Gastrocnemius medialis (tissue), 4 donors: Measurements from ENCODE around the gene LHX3. TPM values are rescaled to one million over a fixed set of nuclear protein-coding genes. Genes with fewer than 3 reads are reported as not detected.

Experiments used
- ATAC-seq, 2 donors: fragments of 150-250 bp; one replicate each; pipeline ENCODE4 v1.9.1; 2016
- DNase-seq, 2 donors: peaks; one replicate each; pipeline ENCODE4 v3.0.0-alpha.2; 2019
- H3K27ac ChIP-seq, 4 donors: fragments of 200-600 bp; sonication (generic); 1 replicate in 1 of 4; 2 replicates in 3 of 4; pipeline ENCODE4 v1.5.1; 2016 to 2018; ENCODE audit warnings: mild to moderate bottlenecking in 2 of 4, moderate library complexity in 1 of 4
- H3K27me3 ChIP-seq, 3 donors: fragments of 200-600 bp; sonication (generic) in 2 of 3; 1 replicate in 1 of 3; 2 replicates in 2 of 3; pipeline versions ENCODE4 v1.5.1 to v1.6.0; 2016 to 2019; ENCODE audit warnings: mild to moderate bottlenecking in 1 of 3, moderate library complexity in 1 of 3
- H3K36me3 ChIP-seq, 2 donors: fragments of 200-600 bp; sonication (generic) in 1 of 2; one replicate each; pipeline ENCODE4 v1.5.1; 2017 to 2018
- H3K4me1 ChIP-seq, 2 donors: fragments of 200-600 bp; sonication (generic) in 1 of 2; one replicate each; pipeline ENCODE4 v1.5.1; 2016 to 2017; ENCODE audit warnings: mild to moderate bottlenecking in 2 of 2
- H3K4me3 ChIP-seq, 4 donors: fragments of 200-600 bp; sonication (generic) in 3 of 4; 1 replicate in 1 of 4; 2 replicates in 3 of 4; pipeline ENCODE4 v1.5.1; 2016 to 2019; ENCODE audit warnings: mild to moderate bottlenecking in 2 of 4
- H3K9me3 ChIP-seq, 3 donors: fragments of 200-600 bp; sonication (generic) in 2 of 3; 1 replicate in 1 of 3; 2 replicates in 2 of 3; pipeline ENCODE4 v1.5.1; 2016 to 2019
- CTCF ChIP-seq, 5 experiments: fragments of 450-650 bp in 3 of 5; fragments of 200-600 bp in 2 of 5; sonication (generic) in 2 of 5; IDR thresholded peaks in 4 of 5; conservative IDR thresholded peaks in 1 of 5; 1 replicate in 4 of 5; 2 replicates in 1 of 5; pipeline ENCODE4 v1.5.1; 2016 to 2019; ENCODE audit warnings: antibody characterized with exemption in 5 of 5, mild to moderate bottlenecking in 3 of 5, moderate library complexity in 3 of 5
- POLR2A ChIP-seq, 2 donors: fragments of 450-650 bp; IDR thresholded peaks; one replicate each; pipeline ENCODE4 v1.6.1; 2017; ENCODE audit warnings: antibody characterized with exemption in 2 of 2, mild to moderate bottlenecking in 2 of 2, moderate library complexity in 2 of 2
- in situ Hi-C, 4 donors: fragments of 200-750 bp; cut with MboI; loops; one replicate each; pipeline versions ENCODE4 v1.15.0 to v1.8.0; 2017; ENCODE audit warnings: low sequenced_read_pairs in 4 of 4
- intact Hi-C: fragments of 100-400 bp; cut with DNase I; formaldehyde crosslinking; loops from one replicate; pipeline ENCODE4 v1.15.1; 2023; ENCODE audit warnings: low total_unique reads
- total RNA-seq, 4 donors: library from RNA; depleted of rRNA; stranded (reverse); fragments of >200 nt; gene quantifications; one replicate each; pipeline versions ENCODE4 v1.1.0 to v1.2.3, GENCODE V29; 2016

LHX3 gene
- total RNA-seq, 4 donors from 2014 or later = not detected

- in situ Hi-C loops (no loop called here), intact Hi-C loops (no loop called here)
- ATAC-seq (no peak), DNase-seq (no peak)
- Histone ChIP-seq H3K4me3 (no peak overlapping the region), H3K4me1 (no peaks in the 10 kb centered on the region), H3K27me3 (no peaks in the 10 kb centered on the region), H3K9me3 (no peaks in the 10 kb centered on the region), H3K36me3 (peaks cover 0 to 68% of the 10 kb centered on the region in 2 donors), H3K27ac (no peak overlapping the region)
- TF ChIP-seq CTCF (IDR thresholded peaks at IDR 0.05 in 4 of 5, conservative IDR thresholded peaks at IDR 0.05 in 1 of 5) (no peak), POLR2A (IDR thresholded peaks at IDR 0.05) (no peak)
These were observed 7.5 kb upstream of the LHX3 start for GRCh38 chr9:136212345-136212950.

- Histone ChIP-seq H3K27ac (no peak overlapping the region), H3K4me3 (no peak overlapping the region), H3K27me3 (no peaks in the 10 kb centered on the region), H3K9me3 (no peaks in the 10 kb centered on the region), H3K36me3 (peaks cover 0 to 68% of the 10 kb centered on the region in 2 donors), H3K4me1 (no peaks in the 10 kb centered on the region)
- DNase-seq (no peak), ATAC-seq (no peak)
- intact Hi-C loops (no loop called here), in situ Hi-C loops (no loop called here)
- TF ChIP-seq CTCF (IDR thresholded peaks at IDR 0.05 in 4 of 5, conservative IDR thresholded peaks at IDR 0.05 in 1 of 5) (no peak), POLR2A (IDR thresholded peaks at IDR 0.05) (no peak)
These were observed 6.8 kb upstream of the LHX3 start for GRCh38 chr9:136211441-136212344.

GRCh38 chr9:136211006-136211405 is 6.1 kb upstream of the LHX3 start:
- Histone ChIP-seq H3K27ac (no peak overlapping the region), H3K27me3 (no peaks in the 10 kb centered on the region), H3K4me3 (no peak overlapping the region), H3K9me3 (no peaks in the 10 kb centered on the region), H3K4me1 (no peaks in the 10 kb centered on the region), H3K36me3 (peaks cover 0 to 63% of the 10 kb centered on the region in 2 donors)
- no peak for TF ChIP-seq POLR2A (IDR thresholded peaks at IDR 0.05)
- no peak for TF ChIP-seq CTCF (IDR thresholded peaks at IDR 0.05 in 4 of 5, conservative IDR thresholded peaks at IDR 0.05 in 1 of 5)
- intact Hi-C loops (no loop called here), in situ Hi-C loops (no loop called here)
- DNase-seq (no peak), ATAC-seq (no peak)

GRCh38 chr9:136210276-136210675 is 5.3 kb upstream of the LHX3 start:
- TF ChIP-seq POLR2A (IDR thresholded peaks at IDR 0.05) (no peak), CTCF (IDR thresholded peaks at IDR 0.05 in 4 of 5, conservative IDR thresholded peaks at IDR 0.05 in 1 of 5) (no peak)
- no peak for ATAC-seq
- Histone ChIP-seq H3K9me3 (no peaks in the 10 kb centered on the region), H3K4me3 (no peak overlapping the region), H3K27ac (no peak overlapping the region), H3K4me1 (no peaks in the 10 kb centered on the region), H3K27me3 (peaks cover 0 to 5% (median 0%) of the 10 kb centered on the region in 3 donors), H3K36me3 (peaks cover 0 to 56% of the 10 kb centered on the region in 2 donors)
- in situ Hi-C loops = no loop called here
- no peak for DNase-seq
- intact Hi-C loops = no loop called here
